ENCODE results near the gene MTOR.
"Not testable (repeated sequence)": the region's sequence is repeated elsewhere in the genome, so short reads cannot be mapped to it uniquely, and the experiment has no call there.

The MTOR gene

DNA sequence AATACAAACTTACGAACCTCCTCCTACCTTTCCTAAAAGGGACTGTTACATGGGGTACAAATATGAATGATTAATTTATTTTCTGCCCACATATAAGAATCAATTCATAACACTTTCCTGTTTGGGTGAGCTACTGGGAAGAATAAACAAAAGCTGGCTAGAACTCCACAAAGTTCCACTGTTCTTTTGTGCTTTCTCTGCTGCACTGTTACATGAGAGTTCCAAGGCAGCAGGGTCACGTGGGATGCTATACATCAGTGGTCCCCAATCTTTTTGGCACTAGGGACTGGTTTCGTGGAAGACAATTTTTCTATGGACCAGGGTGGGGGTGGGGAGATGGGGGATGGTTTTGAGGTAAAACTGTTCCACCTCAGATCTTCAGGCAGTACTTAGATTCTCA is 75.4 kb downstream of the MTOR start:
- no peaks in the 10 kb centered on the region for H3K36me3 ChIP-seq (ENCODE audit: control insufficient read depth, insufficient read depth, low read length)
- no peak overlapping the region for H3K4me3 ChIP-seq (ENCODE audit: low read length)
- H3K9me3 ChIP-seq (ENCODE audit: control insufficient read depth, low read length): no peaks in the 10 kb centered on the region
- H3K27me3 ChIP-seq (ENCODE audit: control insufficient read depth, insufficient read depth, low read length): no peaks in the 10 kb centered on the region
- peaks cover 4% of the 10 kb centered on the region for H3K4me1 ChIP-seq (ENCODE audit: control insufficient read depth, insufficient read depth, low read length)
- no peak overlapping the region for H3K9ac ChIP-seq (ENCODE audit: low read length)

DNA sequence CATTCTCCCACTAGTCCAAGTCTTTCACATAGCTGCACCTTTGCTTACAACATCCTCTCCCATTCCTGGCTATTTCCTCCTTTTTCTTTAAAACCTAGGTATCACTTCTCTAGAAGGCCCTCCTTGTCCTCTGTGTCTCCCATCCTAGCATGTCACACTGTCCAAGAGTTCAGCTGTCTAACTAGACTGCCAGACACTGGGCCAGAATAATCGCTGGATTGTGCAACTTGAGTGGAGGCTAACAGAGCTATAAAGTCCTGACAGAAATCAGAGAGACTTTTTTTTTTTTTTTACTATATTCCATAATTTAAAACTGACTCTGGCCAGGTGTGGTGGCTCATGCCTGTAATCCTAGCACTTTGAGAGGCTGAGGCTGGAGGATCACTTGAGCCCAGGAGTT is 77.4 kb downstream of the MTOR start:
- H3K4me3 ChIP-seq (ENCODE audit: low read length): no peak overlapping the region
- no peaks in the 10 kb centered on the region for H3K27me3 ChIP-seq (ENCODE audit: control insufficient read depth, insufficient read depth, low read length)
- H3K36me3 ChIP-seq (ENCODE audit: control insufficient read depth, insufficient read depth, low read length): no peaks in the 10 kb centered on the region
- H3K4me1 ChIP-seq (ENCODE audit: control insufficient read depth, insufficient read depth, low read length): peaks cover 4% of the 10 kb centered on the region
- H3K9me3 ChIP-seq (ENCODE audit: control insufficient read depth, low read length): no peaks in the 10 kb centered on the region
- no peak overlapping the region for H3K9ac ChIP-seq (ENCODE audit: low read length)

DNA sequence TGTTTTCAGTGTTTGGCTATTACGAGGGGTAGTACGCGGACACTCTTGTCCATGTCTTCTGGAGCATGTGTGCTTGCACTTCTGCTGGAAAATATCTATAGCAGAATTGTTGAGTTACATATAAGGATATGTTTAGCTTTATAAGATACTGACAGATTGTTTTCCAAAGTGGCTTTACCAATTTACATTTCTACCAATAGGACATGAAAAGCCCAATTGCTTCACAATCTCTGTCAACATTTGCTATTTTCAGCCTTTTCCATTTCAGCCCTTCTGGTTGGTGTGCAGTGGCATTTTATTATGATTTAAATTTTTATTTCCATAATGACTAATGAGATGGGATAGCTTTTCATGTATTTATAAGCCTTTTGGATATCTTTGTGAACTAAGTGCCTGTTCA is 79.5 kb downstream of the MTOR start:
- no peak overlapping the region for H3K4me3 ChIP-seq (ENCODE audit: low read length)
- H3K9me3 ChIP-seq (ENCODE audit: control insufficient read depth, low read length): no peaks in the 10 kb centered on the region
- H3K27me3 ChIP-seq (ENCODE audit: control insufficient read depth, insufficient read depth, low read length): no peaks in the 10 kb centered on the region
- H3K4me1 ChIP-seq (ENCODE audit: control insufficient read depth, insufficient read depth, low read length): no peaks in the 10 kb centered on the region
- H3K9ac ChIP-seq (ENCODE audit: low read length): no peak overlapping the region
- no peaks in the 10 kb centered on the region for H3K36me3 ChIP-seq (ENCODE audit: control insufficient read depth, insufficient read depth, low read length)

DNA sequence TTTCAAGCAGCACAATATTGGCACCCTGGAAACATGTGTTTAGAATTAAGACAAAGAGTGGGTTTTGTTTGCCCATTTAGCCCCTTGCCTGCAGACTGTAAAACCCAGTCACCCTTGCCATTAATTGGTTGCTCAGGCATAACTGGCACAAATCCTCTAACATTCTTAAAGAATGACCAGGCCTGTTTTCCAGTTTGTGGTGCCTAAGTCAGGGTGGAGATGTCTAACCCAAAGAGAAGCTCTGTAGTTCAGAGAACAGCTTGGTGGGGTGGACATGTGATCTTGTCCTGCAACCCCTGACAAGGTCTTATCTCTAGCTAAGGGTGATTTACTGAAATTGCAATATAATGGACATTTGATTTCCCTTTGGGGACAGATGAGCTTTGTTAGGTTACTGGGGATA is 82.0 kb downstream of the MTOR start:
- no peaks in the 10 kb centered on the region for H3K27me3 ChIP-seq (ENCODE audit: control insufficient read depth, insufficient read depth, low read length)
- no peaks in the 10 kb centered on the region for H3K9me3 ChIP-seq (ENCODE audit: control insufficient read depth, low read length)
- no peak overlapping the region for H3K4me3 ChIP-seq (ENCODE audit: low read length)
- peaks cover 3% of the 10 kb centered on the region for H3K36me3 ChIP-seq (ENCODE audit: control insufficient read depth, insufficient read depth, low read length)
- H3K9ac ChIP-seq (ENCODE audit: low read length): no peak overlapping the region
- no peaks in the 10 kb centered on the region for H3K4me1 ChIP-seq (ENCODE audit: control insufficient read depth, insufficient read depth, low read length)

DNA sequence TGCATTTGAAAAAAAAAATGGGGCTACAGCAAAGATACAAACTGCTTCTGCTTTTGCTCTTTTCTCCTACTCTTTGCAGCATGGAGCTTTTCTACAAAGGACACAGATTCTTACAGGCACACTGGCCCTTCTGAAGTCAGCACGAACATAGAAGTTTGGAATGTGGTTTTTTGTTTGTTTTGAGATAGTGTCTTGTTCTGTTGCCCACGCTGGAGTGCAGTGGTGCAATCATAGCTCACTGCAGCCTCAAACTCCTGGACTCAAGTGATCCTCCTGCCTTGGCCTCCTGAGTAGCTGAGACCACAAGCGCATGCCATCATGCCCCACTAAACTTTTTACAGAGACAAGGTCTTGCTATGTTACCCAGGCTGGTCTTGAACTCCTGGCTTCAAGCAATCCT is 82.6 kb downstream of the MTOR start:
- not testable (repeated sequence) for H3K9me3 ChIP-seq (ENCODE audit: control insufficient read depth, low read length); H3K9ac ChIP-seq (ENCODE audit: low read length); H3K4me1 ChIP-seq (ENCODE audit: control insufficient read depth, insufficient read depth, low read length); H3K27me3 ChIP-seq (ENCODE audit: control insufficient read depth, insufficient read depth, low read length); H3K36me3 ChIP-seq (ENCODE audit: control insufficient read depth, insufficient read depth, low read length); H3K4me3 ChIP-seq (ENCODE audit: low read length)

DNA sequence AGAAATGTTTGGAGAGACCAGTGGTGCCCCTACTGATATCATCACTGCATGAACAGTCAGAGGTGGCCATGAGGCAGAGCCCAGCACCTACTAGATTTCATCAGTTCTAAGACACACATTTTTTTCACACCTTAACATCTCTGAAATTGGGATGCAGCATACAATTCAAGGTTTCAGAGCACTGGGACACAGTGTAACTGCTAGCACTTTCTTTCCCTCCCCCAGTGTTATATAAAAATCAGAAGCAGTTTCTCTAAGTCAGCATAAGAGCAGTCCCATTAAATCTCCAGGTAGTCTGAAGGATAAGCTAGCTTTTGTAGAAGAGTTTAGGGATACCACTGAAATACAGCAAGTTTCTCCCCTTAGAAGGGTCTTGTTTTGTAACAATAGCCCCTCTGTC is 83.2 kb downstream of the MTOR start:
- H3K27me3 ChIP-seq (ENCODE audit: control insufficient read depth, insufficient read depth, low read length): no peaks in the 10 kb centered on the region
- peaks cover 3% of the 10 kb centered on the region for H3K36me3 ChIP-seq (ENCODE audit: control insufficient read depth, insufficient read depth, low read length)
- H3K9ac ChIP-seq (ENCODE audit: low read length): no peak overlapping the region
- H3K9me3 ChIP-seq (ENCODE audit: control insufficient read depth, low read length): no peaks in the 10 kb centered on the region
- H3K4me1 ChIP-seq (ENCODE audit: control insufficient read depth, insufficient read depth, low read length): no peaks in the 10 kb centered on the region
- H3K4me3 ChIP-seq (ENCODE audit: low read length): no peak overlapping the region

DNA sequence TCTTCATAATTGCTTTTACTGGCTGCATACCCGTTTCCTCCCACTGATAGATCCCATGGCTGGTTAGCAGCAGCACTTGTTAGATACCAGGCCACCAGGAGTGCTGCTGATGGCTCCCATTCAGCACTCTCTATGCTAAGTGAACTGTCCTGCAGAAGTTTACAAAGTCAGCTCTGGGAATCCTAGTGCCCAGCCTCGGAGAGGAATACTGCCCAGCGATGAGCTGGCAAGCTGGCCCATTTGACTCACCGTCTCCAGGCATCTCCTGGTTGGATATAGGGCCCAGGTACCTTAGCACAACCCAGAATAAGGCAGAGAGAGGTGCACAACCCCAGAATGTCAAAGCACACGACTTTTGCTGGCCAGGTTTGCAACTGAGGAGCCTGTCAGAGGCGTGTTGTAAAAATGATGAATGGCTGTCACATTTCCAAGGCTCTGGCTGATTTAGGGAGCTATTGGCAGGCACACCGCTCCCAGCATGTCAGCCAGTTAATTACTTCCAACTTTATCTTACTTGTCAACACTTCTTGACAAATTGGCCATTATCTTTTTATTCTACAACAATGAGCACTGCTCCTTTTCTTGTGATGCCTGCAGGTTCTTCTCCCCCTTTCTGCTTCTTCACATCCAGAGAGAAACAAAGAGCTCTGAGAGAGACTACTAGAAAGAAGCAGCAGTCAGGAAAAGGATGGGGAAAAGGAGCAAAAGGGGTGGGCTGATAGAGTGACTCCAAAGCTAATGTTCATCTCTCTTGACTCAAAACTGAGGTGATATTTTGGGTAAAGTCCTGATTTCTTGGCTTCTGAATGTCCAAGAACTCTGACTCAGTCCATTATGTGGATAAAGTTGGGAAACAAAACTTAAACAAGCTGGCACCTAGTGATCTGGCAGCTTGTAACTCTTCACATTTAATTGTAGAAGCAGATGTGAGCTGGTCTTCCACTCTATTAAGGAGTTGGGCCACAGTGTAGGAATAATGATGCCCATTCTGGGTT is 84.0 kb downstream of the MTOR start:
- no peaks in the 10 kb centered on the region for H3K9me3 ChIP-seq (ENCODE audit: control insufficient read depth, low read length)
- H3K9ac ChIP-seq (ENCODE audit: low read length): no peak overlapping the region
- no peaks in the 10 kb centered on the region for H3K4me1 ChIP-seq (ENCODE audit: control insufficient read depth, insufficient read depth, low read length)
- no peaks in the 10 kb centered on the region for H3K27me3 ChIP-seq (ENCODE audit: control insufficient read depth, insufficient read depth, low read length)
- peaks cover 3% of the 10 kb centered on the region for H3K36me3 ChIP-seq (ENCODE audit: control insufficient read depth, insufficient read depth, low read length)
- H3K4me3 ChIP-seq (ENCODE audit: low read length): no peak overlapping the region

DNA sequence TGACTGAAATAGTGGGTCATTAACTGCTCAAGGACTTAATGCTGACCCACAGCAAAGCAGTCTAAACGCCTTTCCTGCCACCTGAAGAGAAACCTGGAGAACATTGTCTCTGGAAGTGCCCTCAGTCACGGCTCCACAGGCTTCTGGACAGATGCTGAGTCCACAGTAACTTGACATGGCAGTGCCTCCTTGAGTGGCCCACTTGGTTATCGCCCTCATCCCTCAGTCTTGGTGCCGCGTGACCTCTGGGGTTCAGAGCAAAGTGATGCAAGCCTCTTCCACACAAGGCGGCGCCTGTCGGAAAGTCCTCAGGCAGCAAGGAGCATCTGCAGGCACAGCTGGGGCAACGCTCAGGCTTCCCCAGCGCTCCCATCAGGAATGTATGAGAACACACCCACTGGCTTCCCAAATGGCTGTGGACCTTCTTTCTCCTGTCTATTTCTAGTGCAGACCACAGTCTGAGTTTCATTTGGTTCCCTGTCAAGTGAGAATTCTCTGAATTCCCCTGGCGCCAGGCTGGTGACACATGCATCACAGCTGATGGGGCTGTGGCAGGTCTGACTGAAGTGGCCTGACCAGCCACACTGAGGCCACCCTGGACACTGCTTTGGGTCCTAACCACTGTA is 86.2 kb downstream of the MTOR start:
- peaks cover 3% of the 10 kb centered on the region for H3K36me3 ChIP-seq (ENCODE audit: control insufficient read depth, insufficient read depth, low read length)
- no peaks in the 10 kb centered on the region for H3K4me1 ChIP-seq (ENCODE audit: control insufficient read depth, insufficient read depth, low read length)
- no peaks in the 10 kb centered on the region for H3K9me3 ChIP-seq (ENCODE audit: control insufficient read depth, low read length)
- H3K9ac ChIP-seq (ENCODE audit: low read length): no peak overlapping the region
- H3K4me3 ChIP-seq (ENCODE audit: low read length): no peak overlapping the region
- H3K27me3 ChIP-seq (ENCODE audit: control insufficient read depth, insufficient read depth, low read length): no peaks in the 10 kb centered on the region

DNA sequence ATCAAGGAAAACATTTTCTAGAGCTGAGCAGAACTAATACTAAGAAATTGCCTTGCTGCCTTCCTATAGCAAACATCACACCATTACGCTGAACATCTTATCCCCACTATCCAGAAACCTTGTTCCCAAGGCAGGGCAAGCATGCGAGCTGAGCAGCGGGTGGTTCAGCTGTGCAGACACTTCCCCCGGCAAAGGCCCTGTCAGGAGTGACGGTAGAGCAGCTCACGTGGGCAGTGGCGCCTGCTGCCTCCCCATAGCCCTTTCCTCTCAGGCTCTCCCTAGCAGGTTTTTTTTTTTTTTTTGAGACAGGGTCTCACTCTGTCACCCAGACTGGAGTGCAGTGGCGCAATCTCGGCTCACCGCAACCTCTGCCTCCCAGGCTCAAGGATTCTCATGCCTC is 86.9 kb downstream of the MTOR start:
- Histone ChIP-seq H3K27me3 (ENCODE audit: control insufficient read depth, insufficient read depth, low read length) (no peaks in the 10 kb centered on the region), H3K9ac (ENCODE audit: low read length) (no peak overlapping the region), H3K36me3 (ENCODE audit: control insufficient read depth, insufficient read depth, low read length) (peaks cover 3% of the 10 kb centered on the region), H3K9me3 (ENCODE audit: control insufficient read depth, low read length) (no peaks in the 10 kb centered on the region), H3K4me3 (ENCODE audit: low read length) (no peak overlapping the region), H3K4me1 (ENCODE audit: control insufficient read depth, insufficient read depth, low read length) (no peaks in the 10 kb centered on the region)

DNA sequence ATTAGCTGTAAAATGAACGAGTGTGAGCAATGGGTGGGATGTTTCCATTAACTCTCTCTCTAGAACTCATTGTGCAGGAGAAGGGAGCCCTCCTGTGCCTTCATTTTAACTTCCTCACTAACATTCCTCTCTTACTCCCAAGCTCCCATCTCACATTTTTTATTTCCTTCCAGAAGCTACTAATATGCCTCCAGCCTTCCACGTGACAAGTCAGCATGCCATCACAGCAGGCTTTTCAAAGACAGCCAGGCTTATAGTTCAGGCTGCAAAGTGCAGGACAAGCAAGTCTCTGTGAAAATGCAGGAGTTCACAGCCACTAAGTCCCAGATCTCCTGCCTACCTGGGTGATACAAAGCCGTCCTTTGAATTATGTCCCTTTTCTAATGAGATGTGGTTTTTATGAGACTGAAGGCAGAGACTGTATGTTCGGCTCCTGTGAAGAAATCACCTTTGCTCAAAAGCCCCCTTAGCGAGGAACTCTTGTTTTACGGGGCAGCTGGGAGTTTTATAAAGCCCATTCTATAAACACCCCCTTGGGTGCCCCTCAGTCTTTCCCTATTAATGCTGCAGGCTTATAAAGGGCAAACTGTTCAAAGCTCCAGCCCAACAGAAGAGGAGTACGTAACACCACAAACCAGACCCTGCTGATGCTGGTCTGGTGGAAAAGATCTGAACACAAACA is 87.9 kb downstream of the MTOR start:
- Histone ChIP-seq H3K4me1 (ENCODE audit: control insufficient read depth, insufficient read depth, low read length) (no peaks in the 10 kb centered on the region), H3K9ac (ENCODE audit: low read length) (no peak overlapping the region), H3K4me3 (ENCODE audit: low read length) (no peak overlapping the region), H3K36me3 (ENCODE audit: control insufficient read depth, insufficient read depth, low read length) (peaks cover 3% of the 10 kb centered on the region), H3K27me3 (ENCODE audit: control insufficient read depth, insufficient read depth, low read length) (no peaks in the 10 kb centered on the region), H3K9me3 (ENCODE audit: control insufficient read depth, low read length) (no peaks in the 10 kb centered on the region)

DNA sequence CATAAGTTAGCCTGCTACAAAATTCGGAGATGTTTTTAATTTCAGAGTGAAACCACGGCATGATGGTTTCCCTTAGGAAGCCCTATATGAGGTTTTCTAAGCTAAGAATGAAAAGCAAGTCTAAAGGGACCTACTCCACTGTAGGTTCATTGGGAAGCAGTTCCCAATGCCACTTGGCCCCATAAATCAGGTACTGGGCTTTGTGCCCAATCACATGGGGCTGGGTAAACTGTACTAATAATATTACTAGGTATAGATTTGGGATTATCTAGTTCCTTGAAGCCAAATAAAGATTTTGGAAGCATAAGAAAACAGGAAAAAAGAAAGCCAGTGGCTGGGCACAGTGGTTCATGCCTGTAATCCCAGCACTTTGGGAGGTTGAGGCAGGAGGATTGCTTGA is 92.2 kb downstream of the MTOR start:
- Histone ChIP-seq H3K9me3 (ENCODE audit: control insufficient read depth, low read length) (no peaks in the 10 kb centered on the region), H3K9ac (ENCODE audit: low read length) (no peak overlapping the region), H3K27me3 (ENCODE audit: control insufficient read depth, insufficient read depth, low read length) (no peaks in the 10 kb centered on the region), H3K36me3 (ENCODE audit: control insufficient read depth, insufficient read depth, low read length) (no peaks in the 10 kb centered on the region), H3K4me3 (ENCODE audit: low read length) (no peak overlapping the region), H3K4me1 (ENCODE audit: control insufficient read depth, insufficient read depth, low read length) (no peaks in the 10 kb centered on the region)

DNA sequence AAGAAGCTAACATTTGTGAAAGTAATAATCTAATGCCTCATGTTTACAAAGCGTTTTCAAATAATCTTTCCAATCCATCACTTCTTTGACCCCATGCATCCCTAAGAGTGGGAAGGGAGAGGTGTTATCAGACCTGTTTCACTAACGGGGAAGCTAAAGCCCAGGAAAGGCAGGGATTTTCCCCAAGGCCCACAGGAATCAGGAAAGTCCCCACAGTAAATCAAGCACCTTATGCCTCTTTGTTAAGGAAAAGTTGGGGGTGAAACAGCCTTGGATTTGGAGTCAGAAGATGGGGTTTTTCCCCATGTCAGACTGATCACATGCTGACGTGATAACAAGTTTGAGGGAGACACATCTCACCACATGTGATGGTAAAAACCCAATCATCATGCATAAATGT is 93.1 kb downstream of the MTOR start:
- H3K36me3 ChIP-seq (ENCODE audit: control insufficient read depth, insufficient read depth, low read length): no peaks in the 10 kb centered on the region
- H3K9ac ChIP-seq (ENCODE audit: low read length): no peak overlapping the region
- H3K27me3 ChIP-seq (ENCODE audit: control insufficient read depth, insufficient read depth, low read length): no peaks in the 10 kb centered on the region
- H3K4me1 ChIP-seq (ENCODE audit: control insufficient read depth, insufficient read depth, low read length): no peaks in the 10 kb centered on the region
- no peak overlapping the region for H3K4me3 ChIP-seq (ENCODE audit: low read length)
- no peaks in the 10 kb centered on the region for H3K9me3 ChIP-seq (ENCODE audit: control insufficient read depth, low read length)
